Right lobe of liver (tissue), 6 donors: ENCODE measurements around the gene DERL3. TPM values are rescaled to one million over a fixed set of nuclear protein-coding genes. Genes with fewer than 3 reads are reported as not detected.

Experiments used
- ATAC-seq, 4 donors: fragments of 200-7000 bp; cut with Tn5 transposase; one replicate each; pipeline ENCODE4 v1.9.1; 2020; ENCODE audit warnings: mild to moderate bottlenecking in 4 of 4, moderate library complexity in 4 of 4
- DNase-seq, 3 donors: peaks; one replicate each; pipeline ENCODE4 v3.0.0-alpha.2; 2020
- H3K27ac ChIP-seq, 3 donors: fragments of 200-600 bp; one replicate each; pipeline ENCODE4 v1.8.0; 2022
- H3K27me3 ChIP-seq, 2 donors: fragments of 200-600 bp; one replicate each; pipeline ENCODE4 v1.8.0; 2022
- H3K36me3 ChIP-seq, 4 donors: fragments of 200-600 bp; sonication (generic) in 1 of 4; one replicate each; pipeline versions ENCODE4 v1.5.1 to v1.8.0; 2017 to 2022; ENCODE audit warnings: control low read depth in 1 of 4
- H3K4me1 ChIP-seq, 4 donors: fragments of 200-600 bp; sonication (generic) in 1 of 4; one replicate each; pipeline versions ENCODE4 v1.5.1 to v1.8.0; 2017 to 2022; ENCODE audit warnings: control low read depth in 1 of 4
- H3K4me3 ChIP-seq, 3 donors: fragments of 200-600 bp; one replicate each; pipeline ENCODE4 v1.8.0; 2022
- H3K9me3 ChIP-seq, 4 donors: fragments of 200-600 bp; sonication (generic) in 1 of 4; one replicate each; pipeline versions ENCODE4 v1.5.1 to v1.8.0; 2017 to 2022; ENCODE audit warnings: control low read depth in 1 of 4
- POLR2A ChIP-seq: fragments of 450-650 bp; IDR thresholded peaks from one replicate; pipeline ENCODE4 v1.6.1; 2017; ENCODE audit warnings: antibody characterized with exemption, mild to moderate bottlenecking
- WGBS: methylation state at CpG from one replicate; pipeline ENCODE4 v1.1.6; 2018; ENCODE audit warnings: low coverage, low lambda C conversion rate; ENCODE audit not compliant: insufficient coverage; ENCODE audit errors: missing lambda C conversion rate; 5-methylcytosine and 5-hydroxymethylcytosine counted together
- intact Hi-C, 2 donors: fragments of 100-400 bp; cut with DNase I; formaldehyde crosslinking; loops; one replicate each; pipeline versions ENCODE4 v1.11.2 to v1.14.1; 2022
- total RNA-seq, 6 experiments: library from RNA; depleted of rRNA in 2 of 6; stranded (reverse); fragments of >200 nt in 2 of 6; fragmentation: NEBNext Ultra II Directional in 3 of 6; extraction: Animal tissue kit (Norgen Biotek cat#: 25700) in 3 of 6; gene quantifications; one replicate each; pipeline versions ENCODE4 v1.1.0 to v1.2.4, GENCODE V29; 2016 to 2023
- TF ChIP-seq, protein P1 (sequence below), 4 donors: fragments of 200-600 bp in 3 of 4; fragments of 450-650 bp in 1 of 4; IDR thresholded peaks; one replicate each; pipeline versions ENCODE4 v1.5.1 to v1.8.0; 2016 to 2022; ENCODE audit warnings: antibody characterized with exemption in 4 of 4, mild to moderate bottlenecking in 2 of 4
- donor health status: DM: no; HTN: yes; CAD: no.
- donor health status: DM: no; HTN: no; CAD: no.
- donor health status: DM: no; HTN: no; CAD: no.
- donor health status: DM: no; HTN: yes; CAD: no.
- donor health status: DM: no; HTN: yes; CAD: no.

Gene DERL3
- total RNA-seq, 6 experiments from 2014 or later, result 1.1 to 7.1 (median 4.1) TPM

GRCh38 chr22:23815541-23816155 lies 23.2 kb downstream of the DERL3 start:
- peak in 1 of 3 donors; percentile 18 for DNase-seq
- no peak for ATAC-seq
- intact Hi-C loops, result no loop called here
- Histone ChIP-seq H3K4me1 (no peaks in the 10 kb centered on the region), H3K27ac (no peak overlapping the region), H3K4me3 (no peak overlapping the region), H3K9me3 (no peaks in the 10 kb centered on the region), H3K36me3 (peaks cover 0 to 27% (median 11%) of the 10 kb centered on the region in 4 donors), H3K27me3 (no peaks in the 10 kb centered on the region)
- TF ChIP-seq, protein P1, sequence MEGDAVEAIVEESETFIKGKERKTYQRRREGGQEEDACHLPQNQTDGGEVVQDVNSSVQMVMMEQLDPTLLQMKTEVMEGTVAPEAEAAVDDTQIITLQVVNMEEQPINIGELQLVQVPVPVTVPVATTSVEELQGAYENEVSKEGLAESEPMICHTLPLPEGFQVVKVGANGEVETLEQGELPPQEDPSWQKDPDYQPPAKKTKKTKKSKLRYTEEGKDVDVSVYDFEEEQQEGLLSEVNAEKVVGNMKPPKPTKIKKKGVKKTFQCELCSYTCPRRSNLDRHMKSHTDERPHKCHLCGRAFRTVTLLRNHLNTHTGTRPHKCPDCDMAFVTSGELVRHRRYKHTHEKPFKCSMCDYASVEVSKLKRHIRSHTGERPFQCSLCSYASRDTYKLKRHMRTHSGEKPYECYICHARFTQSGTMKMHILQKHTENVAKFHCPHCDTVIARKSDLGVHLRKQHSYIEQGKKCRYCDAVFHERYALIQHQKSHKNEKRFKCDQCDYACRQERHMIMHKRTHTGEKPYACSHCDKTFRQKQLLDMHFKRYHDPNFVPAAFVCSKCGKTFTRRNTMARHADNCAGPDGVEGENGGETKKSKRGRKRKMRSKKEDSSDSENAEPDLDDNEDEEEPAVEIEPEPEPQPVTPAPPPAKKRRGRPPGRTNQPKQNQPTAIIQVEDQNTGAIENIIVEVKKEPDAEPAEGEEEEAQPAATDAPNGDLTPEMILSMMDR (IDR thresholded peaks at IDR 0.05), result no peak
- no peak for TF ChIP-seq POLR2A
- 93% methylated on average over 4 of the region's 10 CpGs for WGBS

DNA sequence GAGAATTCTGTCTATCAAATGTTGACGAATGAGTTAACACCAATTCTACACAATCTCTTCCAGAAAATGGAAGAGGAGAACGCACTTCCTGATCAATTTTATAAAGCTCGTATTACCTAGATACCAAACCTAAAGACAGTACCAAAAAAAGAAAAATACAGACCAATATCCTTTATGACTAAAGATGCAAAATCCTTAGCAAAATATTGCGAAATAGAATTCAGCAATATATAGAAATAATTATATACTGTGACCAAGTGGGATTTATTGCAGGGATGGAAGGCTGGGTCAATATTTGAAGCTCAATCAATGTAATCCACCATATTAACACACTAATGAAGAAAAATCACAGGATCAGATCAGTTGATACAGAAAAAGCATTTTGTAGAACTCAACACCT lies 26.4 kb downstream of the DERL3 start:
- Histone ChIP-seq H3K4me3 (no peak overlapping the region), H3K4me1 (no peaks in the 10 kb centered on the region), H3K36me3 (peaks cover 0 to 15% (median 8%) of the 10 kb centered on the region in 4 donors), H3K9me3 (no peaks in the 10 kb centered on the region), H3K27me3 (no peaks in the 10 kb centered on the region), H3K27ac (no peak overlapping the region)
- WGBS, result 98% methylated on average over 4 of the region's 4 CpGs
- intact Hi-C loops, result no loop called here
- ATAC-seq, result no peak
- TF ChIP-seq, protein P1 (IDR thresholded peaks at IDR 0.05), result no peak
- no peak for TF ChIP-seq POLR2A
- no peak for DNase-seq

DNA sequence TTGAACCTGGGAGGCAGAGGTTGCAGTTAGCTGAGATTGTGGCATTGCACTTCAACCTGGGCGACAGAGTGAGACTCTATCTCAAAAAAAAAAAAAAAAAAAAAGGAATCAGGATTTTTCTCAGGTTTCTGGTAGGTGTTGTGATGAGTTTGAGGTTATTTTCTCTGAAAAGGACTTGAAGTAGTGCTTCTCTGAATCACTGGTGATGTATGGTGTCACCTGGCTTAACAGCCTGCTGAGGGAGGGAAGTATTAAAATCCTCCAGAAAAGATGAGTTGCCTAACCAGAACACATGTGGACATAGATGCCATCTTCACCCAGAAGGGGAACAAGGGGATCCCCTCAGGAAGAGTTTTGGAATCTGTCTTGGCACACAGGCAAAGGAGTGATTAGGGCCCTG lies 32.0 kb downstream of the DERL3 start:
- TF ChIP-seq POLR2A, result no peak
- TF ChIP-seq, protein P1 (IDR thresholded peaks at IDR 0.05), result no peak
- Histone ChIP-seq H3K27me3 (no peaks in the 10 kb centered on the region), H3K4me3 (no peak overlapping the region), H3K27ac (no peak overlapping the region), H3K9me3 (no peaks in the 10 kb centered on the region), H3K36me3 (peaks cover 0 to 25% (median 16%) of the 10 kb centered on the region in 4 donors), H3K4me1 (peaks cover 0 to 17% (median 0%) of the 10 kb centered on the region in 4 donors)
- no peak for ATAC-seq
- DNase-seq, result no peak
- intact Hi-C loops, result no loop called here
- WGBS, result 80% methylated on average over 1 of the region's 1 CpG

DNA sequence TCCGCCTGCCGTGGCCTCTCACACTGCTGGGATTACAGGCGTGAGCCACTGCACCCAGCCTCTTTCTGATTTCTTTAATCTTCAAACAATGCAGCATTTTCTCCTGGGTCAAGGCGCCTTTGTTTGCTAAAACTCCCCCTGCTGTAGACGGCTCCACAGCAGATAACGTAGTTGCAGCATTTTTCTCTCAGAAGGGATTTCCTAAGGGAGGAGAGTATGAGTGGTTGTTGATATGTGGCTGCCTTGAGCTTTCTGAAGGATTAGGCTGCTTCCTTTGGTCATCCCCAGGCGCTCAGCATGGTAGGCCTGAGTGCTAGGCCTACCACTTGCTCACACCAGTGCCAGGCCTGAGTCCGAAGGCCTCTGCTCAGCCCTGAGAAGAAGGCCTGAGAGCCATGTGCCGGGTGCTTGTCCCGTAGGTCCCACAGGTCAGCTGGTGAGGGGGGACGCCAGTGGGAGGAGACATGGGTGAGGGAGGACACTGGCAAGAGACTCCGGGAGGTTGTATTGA lies 34.0 kb downstream of the DERL3 start:
- Histone ChIP-seq H3K27ac (peak overlapping the region in 1 of 3 donors; percentile 43), H3K4me1 (peaks cover 0 to 17% (median 0%) of the 10 kb centered on the region in 4 donors), H3K27me3 (no peaks in the 10 kb centered on the region), H3K4me3 (no peak overlapping the region), H3K36me3 (peaks cover 0 to 32% (median 22%) of the 10 kb centered on the region in 4 donors), H3K9me3 (no peaks in the 10 kb centered on the region)
- intact Hi-C loops, result no loop called here
- ATAC-seq, result peak; percentile 24 to 76 (median 40)
- WGBS, result 65% methylated on average over 11 of the region's 12 CpGs
- peak in 2 of 3 donors; percentile 77 to 82 for DNase-seq
- TF ChIP-seq POLR2A, result no peak
- TF ChIP-seq, protein P1 (IDR thresholded peaks at IDR 0.05), result no peak
